Measurements from ENCODE around the gene TRPM3.
A peak's percentile ranks its signal among the peaks of the same experiment; 100 is the strongest.

TRPM3 gene

GRCh38 chr9:70613024-70613768 lies 508.2 kb downstream of the TRPM3 start:
- DNase-seq (ENCODE audit: low read depth in 2 of 2) = no peak

DNA sequence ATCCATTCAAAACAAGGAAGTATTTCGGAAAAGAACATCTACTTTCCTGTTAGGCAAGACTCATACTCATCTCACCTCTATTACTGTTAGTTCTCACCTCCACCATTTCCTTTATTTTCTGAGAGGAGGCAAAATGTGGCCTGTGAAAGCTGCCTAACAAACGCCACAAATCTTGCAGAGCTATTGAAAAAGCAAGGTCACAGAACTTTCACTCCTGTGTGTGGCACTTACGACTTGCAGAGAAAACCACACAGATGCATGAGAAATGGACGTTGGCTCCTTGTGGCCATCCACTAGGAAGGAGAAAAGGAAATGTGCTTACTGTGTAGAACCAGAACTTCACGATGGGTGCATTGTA lies 511.2 kb downstream of the TRPM3 start:
- DNase-seq (ENCODE audit: low read depth in 2 of 2) = no peak

DNA sequence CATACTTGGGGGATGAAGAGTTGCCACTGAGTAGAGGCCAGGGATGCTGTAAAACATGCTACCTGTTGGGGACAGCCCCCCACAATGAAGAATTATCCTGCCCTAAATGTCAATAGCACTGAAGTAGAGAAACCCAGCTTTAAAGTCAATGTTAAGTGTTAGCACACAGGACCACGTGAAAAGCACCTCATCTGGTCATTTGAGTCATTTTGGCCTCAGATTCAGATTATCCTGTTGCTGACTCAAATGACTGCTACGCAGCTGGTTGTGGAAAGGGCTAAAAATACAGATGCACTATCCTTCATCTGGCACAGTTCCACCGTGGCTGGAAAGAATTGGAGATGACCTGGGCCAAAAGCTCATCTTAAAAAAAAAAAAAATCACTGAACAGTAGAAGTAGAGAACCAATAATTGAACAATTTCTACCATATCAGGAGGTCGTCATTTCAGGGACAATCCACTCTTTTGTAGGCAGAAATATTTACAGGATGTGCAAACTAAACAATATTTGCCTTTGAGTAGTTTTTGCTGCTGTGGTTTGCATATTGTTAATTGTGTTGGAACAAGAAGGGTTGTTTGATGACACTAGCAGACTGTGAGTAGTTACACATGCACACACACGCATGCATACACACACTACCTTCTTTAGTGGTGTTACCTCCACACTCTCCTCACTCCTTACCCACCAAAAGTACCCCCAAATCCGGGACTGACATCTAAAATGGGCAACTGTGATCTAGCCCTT lies 511.7 kb downstream of the TRPM3 start:
- no peak for DNase-seq (ENCODE audit: low read depth in 2 of 2)

DNA sequence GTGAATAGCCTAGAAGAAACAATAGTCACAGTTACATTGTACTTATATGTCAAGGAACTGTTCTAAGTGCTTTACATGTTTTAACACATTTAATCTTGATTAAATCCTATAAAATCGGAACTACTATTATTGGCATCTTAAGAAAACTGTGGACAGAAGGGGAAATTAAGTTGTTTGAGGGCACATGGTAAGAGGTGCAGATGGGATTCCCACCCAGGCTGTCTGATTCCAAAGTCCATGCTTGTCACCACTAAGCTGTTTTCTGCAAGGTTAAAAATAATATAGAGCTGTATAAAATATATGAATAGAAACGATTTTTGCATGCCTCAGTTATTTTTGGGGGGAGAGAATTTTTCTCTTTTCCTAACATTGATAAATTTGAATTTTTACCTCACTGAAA lies 512.4 kb downstream of the TRPM3 start:
- no peak for DNase-seq (ENCODE audit: low read depth in 2 of 2)

GRCh38 chr9:70607926-70608325 lies 513.5 kb downstream of the TRPM3 start:
- no peak for DNase-seq (ENCODE audit: low read depth in 2 of 2)

GRCh38 chr9:70607329-70607728 lies 514.1 kb downstream of the TRPM3 start:
- no peak for DNase-seq (ENCODE audit: low read depth in 2 of 2)

GRCh38 chr9:70603020-70603411 lies 518.4 kb downstream of the TRPM3 start:
- no peak for DNase-seq (ENCODE audit: low read depth in 2 of 2)

- peak in 1 of 2 donors; percentile 10 for DNase-seq (ENCODE audit: low read depth in 2 of 2)
These were observed 519.0 kb downstream of the TRPM3 start for GRCh38 chr9:70602321-70603019.

DNA sequence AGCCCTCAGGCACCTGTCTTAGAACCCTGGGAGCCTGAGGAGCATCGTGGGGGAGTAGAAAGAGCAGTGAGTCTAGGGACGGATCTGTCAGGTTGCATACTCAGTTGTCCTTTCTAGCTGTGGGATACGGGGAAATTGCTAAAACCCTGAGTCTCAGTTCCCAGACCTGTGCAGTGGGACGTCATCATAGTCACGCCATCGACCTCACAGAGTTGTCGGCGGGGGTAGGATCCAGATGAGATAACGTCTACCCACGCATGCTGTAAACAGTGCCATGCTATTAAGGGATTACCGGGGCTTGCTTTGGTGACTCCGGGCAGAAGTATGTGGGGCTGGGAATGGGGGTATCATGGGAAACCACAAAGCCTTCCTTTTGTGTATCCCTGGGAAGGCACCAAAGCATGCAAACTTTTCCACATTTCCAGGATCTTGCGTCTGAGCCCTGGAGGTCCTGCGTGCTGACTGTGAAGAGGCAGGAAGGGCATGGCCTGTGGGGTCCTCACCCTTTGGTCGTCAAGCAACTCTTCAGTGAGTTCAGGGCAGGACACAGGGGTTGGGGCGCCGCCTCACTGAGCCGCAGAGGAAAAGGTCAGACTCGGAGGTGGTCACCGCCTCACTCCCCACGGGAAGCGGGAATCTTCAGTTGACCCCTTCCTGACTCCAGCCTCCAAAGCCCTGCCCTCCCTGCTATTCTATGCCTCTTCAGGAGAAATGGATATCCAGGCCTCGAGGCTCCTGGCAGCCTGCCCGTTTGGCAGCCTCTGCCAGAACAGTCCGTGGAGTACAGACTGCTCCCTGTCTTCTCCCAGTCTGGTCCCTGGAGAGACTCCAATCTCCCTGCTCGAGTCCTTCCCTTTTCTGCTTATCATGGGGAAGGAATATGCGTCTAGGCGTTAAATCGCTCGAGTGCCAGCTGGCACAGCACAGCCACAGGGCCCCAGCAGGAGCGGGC lies 520.1 kb downstream of the TRPM3 start:
- DNase-seq (ENCODE audit: low read depth in 2 of 2) = no peak

- no peak for DNase-seq (ENCODE audit: low read depth in 2 of 2)
These were observed 520.9 kb downstream of the TRPM3 start for GRCh38 chr9:70600506-70600905.

DNA sequence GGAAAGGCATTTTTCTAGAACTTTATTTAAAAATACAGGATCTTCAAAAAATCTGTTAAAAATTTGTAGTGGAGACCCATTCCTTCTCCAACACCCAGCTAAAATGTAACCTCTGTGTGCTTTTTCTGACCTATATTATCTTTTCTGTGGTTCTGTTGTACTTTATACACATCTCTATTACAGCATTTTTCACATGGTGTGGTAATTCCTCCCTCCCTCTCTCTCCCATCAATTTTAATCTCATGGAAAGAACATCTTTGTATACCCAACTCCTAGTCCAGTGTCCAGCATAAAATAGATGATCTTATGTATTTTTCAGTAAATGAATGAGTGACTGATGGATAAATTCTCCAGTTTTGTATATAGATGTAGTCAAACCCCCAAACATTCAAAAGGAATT lies 523.5 kb downstream of the TRPM3 start:
- DNase-seq (ENCODE audit: low read depth in 2 of 2) = no peak

DNA sequence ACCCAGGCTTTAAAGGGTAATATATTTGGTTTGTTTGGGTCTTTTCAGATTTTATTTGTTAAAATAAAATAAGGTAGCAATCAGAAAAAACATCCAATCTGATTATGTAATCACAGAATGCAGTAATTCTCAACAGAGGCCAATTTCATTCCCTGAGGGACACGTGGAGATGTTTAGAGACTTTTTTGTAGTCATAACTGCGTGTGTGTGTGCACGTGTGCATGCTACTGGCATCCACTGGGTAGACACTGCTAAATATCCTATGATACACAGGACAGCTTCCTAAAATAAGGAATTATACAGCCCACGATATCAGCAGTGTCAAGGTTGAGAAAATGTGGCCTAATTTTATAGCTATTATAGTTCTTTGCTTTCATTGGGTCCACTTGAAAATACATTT lies 526.2 kb downstream of the TRPM3 start:
- no peak for DNase-seq (ENCODE audit: low read depth in 2 of 2)

DNA sequence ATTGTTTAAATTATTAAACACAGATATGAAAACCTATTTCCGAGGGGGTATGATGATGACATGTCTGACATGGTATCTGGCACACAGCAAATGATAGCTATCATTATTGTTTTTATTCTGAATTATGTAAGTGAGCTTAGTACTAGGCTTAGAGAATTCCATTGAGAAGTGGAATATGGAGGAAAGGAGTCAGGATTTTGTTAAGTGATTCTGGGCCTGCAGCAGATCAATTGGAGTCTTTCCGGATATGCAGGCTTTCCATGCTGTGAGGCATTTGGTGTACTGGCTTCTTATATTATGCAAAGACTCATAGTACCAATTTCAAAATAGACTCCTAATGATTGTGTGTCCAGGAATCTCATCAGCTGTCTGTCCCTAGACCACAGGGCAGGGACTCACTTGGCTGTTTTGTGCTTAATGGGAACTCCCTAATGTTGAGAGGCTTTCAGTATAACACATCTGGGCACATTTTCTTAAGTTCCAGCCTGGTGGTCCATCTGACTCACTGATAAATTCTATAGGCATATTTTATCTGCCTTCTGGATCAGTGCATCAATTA lies 527.0 kb downstream of the TRPM3 start:
- no peak for DNase-seq (ENCODE audit: low read depth in 2 of 2)

GRCh38 chr9:70593241-70593640 lies 528.2 kb downstream of the TRPM3 start:
- DNase-seq (ENCODE audit: low read depth in 2 of 2) = no peak

GRCh38 chr9:70590315-70590677 lies 531.1 kb downstream of the TRPM3 start:
- no peak for DNase-seq (ENCODE audit: low read depth in 2 of 2)

- DNase-seq (ENCODE audit: low read depth in 2 of 2) = no peak
These were observed 531.7 kb downstream of the TRPM3 start for GRCh38 chr9:70589571-70590314.

DNA sequence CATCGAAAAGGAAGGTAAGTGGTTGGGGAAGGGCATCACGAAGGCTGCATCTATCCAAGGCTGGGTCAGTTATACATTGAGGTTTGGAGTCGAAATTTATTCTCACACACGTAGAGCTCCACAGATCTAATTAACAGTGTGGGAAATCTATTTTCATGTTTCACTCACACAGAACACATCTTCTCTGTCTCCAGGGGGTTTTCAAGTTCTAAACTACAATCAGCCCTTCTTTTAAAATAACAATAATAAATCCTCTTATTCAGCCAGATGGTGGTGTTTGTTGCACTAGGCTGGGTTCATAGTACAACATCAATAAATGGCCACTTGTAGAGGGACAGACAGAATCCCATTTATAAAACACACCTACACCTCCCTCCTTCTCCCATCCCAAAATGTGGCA lies 532.4 kb downstream of the TRPM3 start:
- no peak for DNase-seq (ENCODE audit: low read depth in 2 of 2)

DNA sequence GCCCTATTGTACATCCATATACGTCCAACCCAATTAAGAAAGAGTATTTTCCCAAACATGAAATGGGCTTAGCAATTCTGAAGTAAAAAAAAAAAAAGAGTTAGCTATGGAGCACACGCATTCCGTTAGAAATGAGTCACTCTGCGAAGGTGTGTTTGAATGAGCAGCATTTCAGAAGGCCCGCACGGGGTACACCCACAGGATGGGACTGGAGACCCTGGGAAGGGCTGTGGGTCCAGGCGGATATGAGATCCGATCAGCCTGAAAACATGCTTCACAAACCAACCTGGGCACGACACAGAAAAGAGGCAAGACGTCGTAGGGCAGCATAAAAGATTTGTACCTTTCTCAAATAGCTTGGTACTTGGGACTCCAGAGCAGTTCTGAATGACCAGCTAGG lies 533.0 kb downstream of the TRPM3 start:
- no peak for DNase-seq (ENCODE audit: low read depth in 2 of 2)

DNA sequence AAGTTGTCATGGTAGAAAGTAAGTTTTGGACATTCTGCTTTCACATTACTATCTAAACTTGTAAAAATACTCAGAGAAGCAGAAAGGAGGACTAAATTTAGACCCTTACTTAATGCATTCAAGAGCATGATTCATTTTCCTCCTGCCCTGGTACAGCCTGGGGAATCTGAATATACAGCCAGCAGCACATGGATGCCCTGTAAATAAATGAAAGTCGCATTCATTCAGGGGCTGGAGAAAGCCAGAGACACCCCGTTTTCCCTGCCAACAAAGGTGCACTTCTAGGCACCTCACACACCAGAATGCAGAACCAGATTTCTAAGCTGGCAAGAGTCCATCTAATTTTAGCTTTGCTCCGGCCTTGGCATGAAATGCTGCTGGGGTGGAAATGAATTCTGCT lies 534.2 kb downstream of the TRPM3 start:
- DNase-seq (ENCODE audit: low read depth in 2 of 2) = no peak

- DNase-seq (ENCODE audit: low read depth in 2 of 2) = no peak
These were observed 534.9 kb downstream of the TRPM3 start for GRCh38 chr9:70586476-70586875.

- no peak for DNase-seq (ENCODE audit: low read depth in 2 of 2)
These were observed 539.5 kb downstream of the TRPM3 start for GRCh38 chr9:70581955-70582350.

All from activated CD8-positive, alpha-beta memory T cell treated with anti-CD3 and anti-CD28 coated beads for 4 hours (primary cell).